Liver (tissue), 9 donors: ENCODE data around the gene CREB5. TPM values are rescaled to one million over a fixed set of nuclear protein-coding genes. Genes with fewer than 3 reads are reported as not detected.
A peak's percentile ranks its signal among the peaks of the same experiment; 100 is the strongest.

Experiments used
- DNase-seq: peaks from one replicate; pipeline ENCODE4 v3.0.0-alpha.2; 2017; ENCODE audit warnings: low spot score
- H3K27ac ChIP-seq, 2 donors: one replicate each; pipeline ENCODE4 v1.7.0; 2013; ENCODE audit warnings: inconsistent platforms in 2 of 2, low read length in 2 of 2, control low read depth in 1 of 2, low read depth in 1 of 2, mild to moderate bottlenecking in 1 of 2
- H3K27me3 ChIP-seq, 4 donors: one replicate each; pipeline versions ENCODE4 v1.6.1 to v1.7.0; 2013; ENCODE audit warnings: low read length in 3 of 4, inconsistent platforms in 1 of 4, mild to moderate bottlenecking in 1 of 4, moderate library complexity in 1 of 4; ENCODE audit not compliant: control insufficient read depth in 4 of 4, insufficient read depth in 4 of 4
- H3K36me3 ChIP-seq, 4 donors: one replicate each; pipeline versions ENCODE4 v1.6.1 to v1.7.0; 2013; ENCODE audit warnings: low read length in 3 of 4, mild to moderate bottlenecking in 3 of 4, low read depth in 1 of 4, moderate library complexity in 1 of 4; ENCODE audit not compliant: control insufficient read depth in 4 of 4, insufficient read depth in 3 of 4
- H3K4me1 ChIP-seq, 4 donors: one replicate each; pipeline versions ENCODE4 v1.6.1 to v1.7.0; 2013; ENCODE audit warnings: low read length in 3 of 4, mild to moderate bottlenecking in 3 of 4, moderate library complexity in 1 of 4; ENCODE audit not compliant: control insufficient read depth in 4 of 4, insufficient read depth in 4 of 4
- H3K4me3 ChIP-seq, 3 donors: one replicate each; pipeline versions ENCODE4 v1.6.1 to v1.7.0; 2013; ENCODE audit warnings: low read length in 3 of 3, control low read depth in 1 of 3, low read depth in 1 of 3, mild to moderate bottlenecking in 1 of 3
- H3K9ac ChIP-seq, 2 donors: one replicate each; pipeline ENCODE4 v1.7.0; 2013; ENCODE audit warnings: low read length in 2 of 2, mild to moderate bottlenecking in 2 of 2, moderate library complexity in 2 of 2, control low read depth in 1 of 2, low read depth in 1 of 2
- H3K9me3 ChIP-seq, 4 donors: one replicate each; pipeline versions ENCODE4 v1.6.1 to v1.7.0; 2013; ENCODE audit warnings: low read length in 3 of 4; ENCODE audit not compliant: control insufficient read depth in 4 of 4
- EGR1 ChIP-seq, 2 donors: IDR thresholded peaks; 2 replicates each; pipeline ENCODE4 v1.6.1; 2016 to 2018; ENCODE audit warnings: antibody characterized with exemption in 2 of 2, low read depth in 2 of 2
- FOXA1 ChIP-seq: IDR thresholded peaks from 2 replicates; pipeline ENCODE4 v1.6.1; 2016; ENCODE audit warnings: antibody characterized with exemption
- FOXA2 ChIP-seq: IDR thresholded peaks from 2 replicates; pipeline ENCODE4 v1.6.1; 2016; ENCODE audit warnings: antibody characterized with exemption
- GABPA ChIP-seq, 2 donors: IDR thresholded peaks in 1 of 2; conservative IDR thresholded peaks in 1 of 2; 2 replicates each; pipeline ENCODE4 v1.6.1; 2016; ENCODE audit warnings: antibody characterized with exemption in 2 of 2, mild to moderate bottlenecking in 1 of 2, moderate library complexity in 1 of 2
- HNF4A ChIP-seq, 2 donors: conservative IDR thresholded peaks; 2 replicates each; pipeline ENCODE4 v1.6.1; 2016; ENCODE audit warnings: antibody characterized with exemption in 2 of 2, mild to moderate bottlenecking in 2 of 2
- JUND ChIP-seq, 2 donors: IDR thresholded peaks; 2 replicates each; pipeline ENCODE4 v1.6.1; 2016; ENCODE audit warnings: antibody characterized with exemption in 2 of 2
- RAD21 ChIP-seq, 2 donors: IDR thresholded peaks; 2 replicates each; pipeline ENCODE4 v1.6.1; 2016; ENCODE audit warnings: antibody characterized with exemption in 2 of 2, mild to moderate bottlenecking in 2 of 2
- SP1 ChIP-seq: IDR thresholded peaks from 2 replicates; pipeline ENCODE4 v1.6.1; 2018; ENCODE audit warnings: antibody characterized with exemption, mild to moderate bottlenecking
- TAF1 ChIP-seq: conservative IDR thresholded peaks from 2 replicates; pipeline ENCODE4 v1.6.1; 2016; ENCODE audit warnings: antibody characterized with exemption, mild to moderate bottlenecking
- YY1 ChIP-seq: IDR thresholded peaks from 2 replicates; pipeline ENCODE4 v1.6.1; 2016; ENCODE audit warnings: antibody characterized with exemption, mild to moderate bottlenecking
- WGBS: extraction: QIAGEN DNeasy Blood & Tissue Kit; methylation state at CpG from one replicate; pipeline ENCODE4 v1.1.7; 2013; 5-methylcytosine and 5-hydroxymethylcytosine counted together
- polyA plus RNA-seq, 2 donors: library from polyadenylated mRNA; stranded (reverse) in 1 of 2; unstranded in 1 of 2; fragments of 200-250 nt in 1 of 2; fragments of >200 nt in 1 of 2; fragmentation: Nextera tagmentation in 1 of 2; extraction: Ambion mirVana in 1 of 2; gene quantifications; one replicate each; pipeline versions ENCODE4 v1.2.1 to v1.2.3, GENCODE V29; 2013 to 2015
- total RNA-seq, 2 donors: library from RNA; depleted of rRNA; stranded (reverse); fragments of >200 nt; gene quantifications; one replicate each; pipeline ENCODE4 v1.2.3, GENCODE V29; 2014
- TF ChIP-seq, protein P1 (sequence below): fragments of 150-350 bp; IDR thresholded peaks from 2 replicates; pipeline ENCODE4 v1.5.1; 2017; ENCODE audit warnings: improper control_type of control experiment, low read depth, low read length; ENCODE audit not compliant: missing input control
- TF ChIP-seq, protein P2 (sequence below): IDR thresholded peaks from 2 replicates; pipeline ENCODE4 v1.6.1; 2016; ENCODE audit warnings: antibody characterized with exemption
- TF ChIP-seq, protein P3 (sequence below): IDR thresholded peaks from 2 replicates; pipeline ENCODE4 v1.6.1; 2016; ENCODE audit warnings: antibody characterized with exemption
- TF ChIP-seq, protein P4 (sequence below): IDR thresholded peaks from 2 replicates; pipeline ENCODE4 v1.6.1; 2016; ENCODE audit warnings: antibody characterized with exemption
- donor health status: healthy.
- donor health status: healthy.
- donor health status: healthy.
- donor health status: healthy.
- donor health status: healthy.

CREB5 gene
- total and polyA plus RNA-seq, 4 donors, result 0.25 to 0.92 (median 0.67) TPM

DNA sequence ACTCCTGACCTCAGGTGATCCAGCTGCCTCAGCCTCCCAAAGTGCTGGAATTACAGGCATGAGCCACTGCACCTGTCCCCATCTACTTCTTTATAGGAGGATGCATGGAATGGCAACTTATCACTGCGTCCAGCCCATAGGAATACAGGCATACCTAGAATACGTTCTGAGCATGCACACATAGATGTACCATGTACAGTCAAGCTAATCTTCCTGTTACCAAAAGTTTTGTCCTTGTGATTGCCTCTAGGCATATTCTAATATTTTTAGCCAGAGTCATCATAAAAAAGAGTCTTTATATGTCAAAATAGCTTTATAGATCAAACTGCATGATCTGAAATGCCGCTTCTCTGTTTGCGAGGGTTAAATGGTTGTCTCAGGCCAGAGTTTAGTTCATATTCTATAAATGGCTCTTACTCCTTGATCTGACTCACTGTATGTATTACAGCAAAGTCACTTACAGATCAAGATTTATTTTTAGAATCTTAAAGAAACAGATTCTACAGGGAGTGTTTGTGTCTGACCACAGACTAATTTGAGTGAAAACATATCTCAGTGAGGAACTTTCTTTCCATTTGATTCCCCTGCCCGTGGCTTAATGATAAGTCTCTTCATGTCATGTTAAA lies 210.9 kb downstream of the CREB5 start:
- no peaks in the 10 kb centered on the region for H3K4me1 ChIP-seq
- no peak overlapping the region for H3K4me3 ChIP-seq
- peaks cover 0 to 5% (median 0%) of the 10 kb centered on the region in 4 donors for H3K27me3 ChIP-seq
- H3K27ac ChIP-seq, result no peak overlapping the region
- H3K36me3 ChIP-seq, result no peaks in the 10 kb centered on the region
- TF ChIP-seq FOXA1, result no peak
- no peaks in the 10 kb centered on the region for H3K9me3 ChIP-seq
- no peak for DNase-seq
- no peak overlapping the region for H3K9ac ChIP-seq
- WGBS, result 78% methylated on average over 5 of the region's 5 CpGs

DNA sequence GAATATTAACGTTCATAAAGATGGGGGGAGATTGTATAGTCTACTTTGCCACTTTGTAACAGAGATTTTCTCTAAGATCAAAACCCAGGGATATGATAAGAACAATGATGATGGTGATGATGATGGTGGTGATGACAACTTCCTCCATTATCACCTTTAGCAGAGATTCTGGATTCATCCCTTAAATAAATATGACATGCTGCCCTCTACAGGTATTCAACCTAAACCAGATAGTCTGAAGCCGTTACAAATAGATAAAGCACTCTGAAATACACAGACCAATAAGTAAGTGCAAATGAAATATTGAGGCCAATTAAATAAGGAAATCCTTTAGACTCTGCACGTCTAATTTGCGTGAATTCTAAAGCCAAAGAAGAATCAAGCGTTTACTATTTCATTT lies 211.5 kb downstream of the CREB5 start:
- Histone ChIP-seq H3K36me3 (no peaks in the 10 kb centered on the region), H3K9me3 (no peaks in the 10 kb centered on the region), H3K4me3 (no peak overlapping the region), H3K9ac (no peak overlapping the region), H3K27me3 (peaks cover 0 to 5% (median 0%) of the 10 kb centered on the region in 4 donors), H3K27ac (no peak overlapping the region), H3K4me1 (no peaks in the 10 kb centered on the region)
- no peak for DNase-seq
- WGBS, result 47% methylated on average over 5 of the region's 5 CpGs
- TF ChIP-seq FOXA2, result peak; percentile 49
- peak; percentile 41 to 59 for TF ChIP-seq RAD21 (IDR thresholded peaks at IDR 0.05)
- TF ChIP-seq, protein P1, sequence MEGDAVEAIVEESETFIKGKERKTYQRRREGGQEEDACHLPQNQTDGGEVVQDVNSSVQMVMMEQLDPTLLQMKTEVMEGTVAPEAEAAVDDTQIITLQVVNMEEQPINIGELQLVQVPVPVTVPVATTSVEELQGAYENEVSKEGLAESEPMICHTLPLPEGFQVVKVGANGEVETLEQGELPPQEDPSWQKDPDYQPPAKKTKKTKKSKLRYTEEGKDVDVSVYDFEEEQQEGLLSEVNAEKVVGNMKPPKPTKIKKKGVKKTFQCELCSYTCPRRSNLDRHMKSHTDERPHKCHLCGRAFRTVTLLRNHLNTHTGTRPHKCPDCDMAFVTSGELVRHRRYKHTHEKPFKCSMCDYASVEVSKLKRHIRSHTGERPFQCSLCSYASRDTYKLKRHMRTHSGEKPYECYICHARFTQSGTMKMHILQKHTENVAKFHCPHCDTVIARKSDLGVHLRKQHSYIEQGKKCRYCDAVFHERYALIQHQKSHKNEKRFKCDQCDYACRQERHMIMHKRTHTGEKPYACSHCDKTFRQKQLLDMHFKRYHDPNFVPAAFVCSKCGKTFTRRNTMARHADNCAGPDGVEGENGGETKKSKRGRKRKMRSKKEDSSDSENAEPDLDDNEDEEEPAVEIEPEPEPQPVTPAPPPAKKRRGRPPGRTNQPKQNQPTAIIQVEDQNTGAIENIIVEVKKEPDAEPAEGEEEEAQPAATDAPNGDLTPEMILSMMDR, result peak; percentile 24
- TF ChIP-seq FOXA1, result no peak

DNA sequence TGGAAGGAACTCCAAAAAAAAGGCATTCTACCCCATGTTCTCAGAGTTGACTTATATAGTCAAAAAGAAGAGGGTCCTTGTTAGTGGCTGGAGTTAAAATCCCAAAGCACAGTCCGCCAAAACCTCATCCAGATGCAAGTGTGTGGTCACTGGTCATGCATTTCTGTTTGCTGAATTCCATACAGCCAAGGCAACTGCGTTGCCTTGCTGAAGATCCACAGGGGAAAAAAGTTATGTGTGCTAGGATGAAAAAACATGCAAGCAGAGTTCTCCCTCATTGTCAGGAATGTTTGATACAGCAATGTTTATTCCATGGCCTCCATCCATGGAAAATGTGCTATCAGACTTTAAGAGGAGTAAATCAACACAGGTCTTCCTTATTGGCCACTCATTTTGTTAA lies 213.1 kb downstream of the CREB5 start:
- Histone ChIP-seq H3K27ac (no peak overlapping the region), H3K9ac (no peak overlapping the region), H3K27me3 (peaks cover 0 to 5% (median 0%) of the 10 kb centered on the region in 4 donors), H3K9me3 (no peaks in the 10 kb centered on the region), H3K4me3 (no peak overlapping the region), H3K36me3 (no peaks in the 10 kb centered on the region), H3K4me1 (no peaks in the 10 kb centered on the region)
- no peak for DNase-seq
- TF ChIP-seq, protein P2, sequence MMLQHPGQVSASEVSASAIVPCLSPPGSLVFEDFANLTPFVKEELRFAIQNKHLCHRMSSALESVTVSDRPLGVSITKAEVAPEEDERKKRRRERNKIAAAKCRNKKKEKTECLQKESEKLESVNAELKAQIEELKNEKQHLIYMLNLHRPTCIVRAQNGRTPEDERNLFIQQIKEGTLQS, result no peak
- TF ChIP-seq GABPA (IDR thresholded peaks at IDR 0.05 in 1 of 2, conservative IDR thresholded peaks at IDR 0.05 in 1 of 2), result no peak
- TF ChIP-seq, protein P3, sequence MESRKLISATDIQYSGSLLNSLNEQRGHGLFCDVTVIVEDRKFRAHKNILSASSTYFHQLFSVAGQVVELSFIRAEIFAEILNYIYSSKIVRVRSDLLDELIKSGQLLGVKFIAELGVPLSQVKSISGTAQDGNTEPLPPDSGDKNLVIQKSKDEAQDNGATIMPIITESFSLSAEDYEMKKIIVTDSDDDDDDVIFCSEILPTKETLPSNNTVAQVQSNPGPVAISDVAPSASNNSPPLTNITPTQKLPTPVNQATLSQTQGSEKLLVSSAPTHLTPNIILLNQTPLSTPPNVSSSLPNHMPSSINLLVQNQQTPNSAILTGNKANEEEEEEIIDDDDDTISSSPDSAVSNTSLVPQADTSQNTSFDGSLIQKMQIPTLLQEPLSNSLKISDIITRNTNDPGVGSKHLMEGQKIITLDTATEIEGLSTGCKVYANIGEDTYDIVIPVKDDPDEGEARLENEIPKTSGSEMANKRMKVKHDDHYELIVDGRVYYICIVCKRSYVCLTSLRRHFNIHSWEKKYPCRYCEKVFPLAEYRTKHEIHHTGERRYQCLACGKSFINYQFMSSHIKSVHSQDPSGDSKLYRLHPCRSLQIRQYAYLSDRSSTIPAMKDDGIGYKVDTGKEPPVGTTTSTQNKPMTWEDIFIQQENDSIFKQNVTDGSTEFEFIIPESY, result no peak
- TF ChIP-seq, protein P1, result no peak
- no peak for TF ChIP-seq EGR1 (IDR thresholded peaks at IDR 0.05; ENCODE audit: low read depth in 2 of 2)
- TF ChIP-seq HNF4A (conservative IDR thresholded peaks at IDR 0.05), result no peak
- no peak for TF ChIP-seq YY1
- TF ChIP-seq, protein P4, sequence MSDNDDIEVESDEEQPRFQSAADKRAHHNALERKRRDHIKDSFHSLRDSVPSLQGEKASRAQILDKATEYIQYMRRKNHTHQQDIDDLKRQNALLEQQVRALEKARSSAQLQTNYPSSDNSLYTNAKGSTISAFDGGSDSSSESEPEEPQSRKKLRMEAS, result no peak
- TF ChIP-seq TAF1, result no peak
- no peak for TF ChIP-seq SP1
- TF ChIP-seq JUND (IDR thresholded peaks at IDR 0.05), result no peak
- 85% methylated on average over 2 of the region's 2 CpGs for WGBS
